ENCODE data around the gene TMEM204.

The TMEM204 gene

DNA sequence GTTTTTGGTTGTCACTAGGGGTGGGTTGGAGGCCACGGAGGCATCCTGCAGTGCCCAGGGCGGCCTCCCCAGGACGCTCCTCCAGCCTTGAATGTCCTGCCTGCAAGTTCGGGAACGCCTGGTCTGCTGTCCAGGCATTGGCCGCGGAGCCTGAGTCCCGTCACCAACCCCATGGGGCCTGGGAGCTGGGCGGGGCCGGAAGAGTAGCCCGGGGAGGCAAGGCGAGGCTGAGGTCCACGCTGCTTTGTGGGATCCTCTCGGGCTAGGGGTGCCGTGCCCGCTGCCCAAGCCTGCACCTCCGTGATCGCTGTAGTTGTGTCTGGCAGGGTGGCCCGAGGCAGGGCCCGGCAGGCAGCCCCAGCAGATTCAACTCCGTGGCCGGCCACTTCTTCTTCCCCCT, 27.6 kb upstream of the TMEM204 start:
- TF ChIP-seq GATA3 (IDR thresholded peaks at IDR 0.05; ENCODE audit: low read depth, low read length) (no peak), GATA2 (IDR thresholded peaks at IDR 0.05; ENCODE audit: low read depth, low read length) (no peak)

DNA sequence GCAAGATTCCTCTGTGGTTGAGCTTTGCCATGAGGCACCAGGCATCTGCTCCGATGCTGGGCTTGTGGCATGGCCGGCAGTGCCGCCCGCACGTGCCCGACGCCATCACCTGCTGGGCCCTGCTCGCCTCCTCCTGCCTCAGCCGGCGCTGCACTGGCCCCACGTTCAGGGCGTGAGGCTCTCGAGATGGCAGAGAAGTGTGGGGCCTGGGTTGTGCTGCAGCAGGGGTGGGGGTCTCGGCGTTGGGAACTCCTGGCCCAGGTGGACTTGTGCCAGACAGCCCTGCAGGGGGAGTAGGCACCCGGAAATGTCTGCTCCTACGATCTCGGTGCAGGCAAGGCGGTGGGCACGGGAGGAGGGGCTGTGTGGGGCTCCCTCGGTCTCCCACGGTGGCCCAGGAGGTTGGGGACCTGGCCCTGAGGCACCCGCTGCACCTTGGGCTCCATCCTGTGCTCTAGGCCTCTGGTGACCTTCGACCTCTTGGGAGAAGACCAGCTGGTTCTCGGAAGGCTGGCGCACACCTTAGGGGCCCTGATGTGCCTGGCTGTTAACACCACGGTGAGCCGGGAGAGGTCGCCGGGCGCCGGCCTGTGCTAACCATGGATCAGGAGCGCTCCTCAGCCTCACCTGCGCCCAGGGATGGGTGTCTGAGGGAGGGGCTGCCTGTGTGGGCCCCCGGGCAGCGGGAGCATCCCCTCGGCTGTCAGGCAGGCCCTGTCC, 26.8 kb upstream of the TMEM204 start:
- TF ChIP-seq GATA3 (IDR thresholded peaks at IDR 0.05; ENCODE audit: low read depth, low read length) (no peak), GATA2 (IDR thresholded peaks at IDR 0.05; ENCODE audit: low read depth, low read length) (no peak)

DNA sequence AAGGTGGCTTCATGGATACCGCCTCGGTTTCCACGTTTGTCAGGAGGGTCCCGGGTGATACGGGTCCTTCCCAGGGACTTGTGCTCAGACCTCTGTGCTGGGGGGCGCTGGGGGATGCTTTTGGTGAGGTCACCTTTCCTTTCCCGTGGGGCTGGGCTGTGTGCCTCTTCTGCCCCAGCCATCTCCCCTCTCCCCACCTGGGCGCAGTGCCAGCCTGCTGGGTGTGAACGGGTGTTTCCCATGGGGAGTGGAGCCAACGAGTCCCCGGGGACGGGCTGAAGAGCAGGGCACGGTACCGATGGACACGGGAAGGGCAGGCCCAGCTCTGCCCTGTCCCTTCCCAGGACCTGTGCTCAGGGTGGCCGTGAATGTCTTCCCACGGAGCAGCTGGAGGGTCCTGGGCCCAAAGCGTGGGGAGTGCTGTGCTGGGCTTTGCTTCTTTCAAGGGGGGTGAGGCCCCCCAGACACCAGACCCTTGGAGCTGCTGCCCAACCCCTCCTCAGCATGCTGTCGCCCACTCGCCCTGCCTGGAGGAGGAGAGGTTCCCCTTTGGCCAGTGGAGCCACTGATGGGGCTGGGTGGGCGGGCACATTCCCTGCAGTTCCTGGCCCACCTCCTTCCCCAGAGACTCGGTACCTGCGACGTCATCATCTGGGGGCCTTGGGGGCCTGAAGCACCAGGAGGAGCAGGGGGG, 24.8 kb upstream of the TMEM204 start:
- TF ChIP-seq GATA3 (IDR thresholded peaks at IDR 0.05; ENCODE audit: low read depth, low read length) (no peak), GATA2 (IDR thresholded peaks at IDR 0.05; ENCODE audit: low read depth, low read length) (no peak)

DNA sequence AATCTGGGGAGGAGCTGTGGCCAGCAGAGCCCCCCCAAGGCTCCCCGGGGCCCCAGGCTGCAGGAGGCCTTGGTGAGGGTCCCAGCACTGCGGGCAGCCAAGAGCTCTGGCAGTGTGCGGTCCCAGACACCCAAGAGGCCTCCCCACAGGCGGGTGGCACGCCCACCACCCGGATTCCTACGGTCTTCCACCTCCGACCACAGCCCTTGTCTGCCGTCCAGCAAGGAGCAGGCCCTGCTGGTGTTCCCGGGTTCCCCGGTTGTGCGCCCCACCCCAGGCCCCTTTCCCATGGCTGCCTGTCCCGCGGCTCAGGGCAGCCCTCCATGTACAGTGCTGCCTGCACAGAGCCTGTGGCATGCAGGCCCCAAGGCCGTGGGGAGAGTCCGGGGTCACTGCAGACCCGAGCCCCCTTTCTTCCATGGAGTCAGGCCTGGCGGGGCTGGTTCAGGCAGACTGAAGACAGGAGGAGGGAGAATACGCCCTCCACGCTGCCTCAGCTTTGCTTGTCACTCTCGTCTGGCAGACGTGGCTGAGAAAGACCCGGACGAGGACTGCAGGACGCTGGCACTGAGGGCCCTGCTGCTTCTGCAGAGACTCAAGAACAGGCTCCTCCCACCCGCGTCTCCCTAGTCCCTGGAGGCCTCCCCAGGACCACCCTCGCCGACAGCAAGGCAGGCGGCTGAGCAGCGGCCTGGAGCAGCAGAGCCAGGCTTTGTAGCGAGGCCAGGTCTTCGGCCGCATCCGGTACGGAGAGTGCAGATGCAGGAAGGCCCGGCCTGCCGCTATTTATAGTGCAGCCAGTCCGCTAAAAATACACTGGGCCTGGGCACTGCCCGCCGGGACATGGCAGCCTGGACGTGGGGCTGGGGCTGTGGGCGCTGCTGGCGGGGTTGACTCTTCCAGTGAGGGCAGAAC, 23.9 kb upstream of the TMEM204 start:
- TF ChIP-seq GATA2 (IDR thresholded peaks at IDR 0.05; ENCODE audit: low read depth, low read length) (no peak), GATA3 (IDR thresholded peaks at IDR 0.05; ENCODE audit: low read depth, low read length) (no peak)

DNA sequence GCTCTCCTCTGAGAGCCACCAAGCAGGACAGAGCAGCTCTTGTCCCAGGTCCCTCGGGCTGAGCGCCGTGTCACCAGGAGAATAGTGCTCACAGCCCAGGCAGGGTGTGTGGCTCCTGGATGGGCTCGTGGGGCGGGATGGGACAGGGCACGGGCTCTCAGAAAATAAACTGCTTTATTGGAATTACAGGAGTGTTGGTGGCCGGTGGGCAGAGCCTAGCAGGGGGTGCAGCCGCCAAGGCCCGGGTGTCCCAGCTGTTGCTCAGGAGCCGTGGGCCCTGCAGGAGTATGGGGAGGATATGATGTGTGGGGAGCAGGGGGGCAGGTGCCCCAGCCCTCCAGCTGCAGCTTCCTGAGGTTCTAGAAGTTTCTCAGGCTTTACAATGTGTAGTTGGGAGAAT, 23.2 kb upstream of the TMEM204 start:
- no peak for TF ChIP-seq GATA2 (IDR thresholded peaks at IDR 0.05; ENCODE audit: low read depth, low read length)
- no peak for TF ChIP-seq GATA3 (IDR thresholded peaks at IDR 0.05; ENCODE audit: low read depth, low read length)

DNA sequence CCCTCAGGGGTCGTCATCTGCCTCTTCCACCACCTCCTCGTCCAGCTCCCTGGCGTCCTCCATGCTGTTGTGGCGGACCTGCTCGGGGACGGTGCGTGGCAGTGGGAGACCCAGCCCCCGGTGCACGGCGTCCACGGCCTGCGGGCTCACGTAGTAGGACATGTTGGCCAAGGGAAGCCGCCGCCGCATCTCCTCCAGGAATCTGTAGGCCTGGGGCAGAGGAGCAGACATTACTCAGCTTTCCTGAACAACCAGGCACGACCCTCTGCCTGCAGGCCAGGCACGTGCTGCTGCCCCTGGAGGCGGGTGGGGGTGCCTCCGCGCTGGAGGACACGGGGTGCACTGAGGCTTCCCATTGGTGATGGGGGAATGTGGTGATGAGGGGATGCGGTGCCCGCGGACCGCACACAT, 22.5 kb upstream of the TMEM204 start:
- TF ChIP-seq GATA2 (IDR thresholded peaks at IDR 0.05; ENCODE audit: low read depth, low read length) (no peak), GATA3 (IDR thresholded peaks at IDR 0.05; ENCODE audit: low read depth, low read length) (no peak)

DNA sequence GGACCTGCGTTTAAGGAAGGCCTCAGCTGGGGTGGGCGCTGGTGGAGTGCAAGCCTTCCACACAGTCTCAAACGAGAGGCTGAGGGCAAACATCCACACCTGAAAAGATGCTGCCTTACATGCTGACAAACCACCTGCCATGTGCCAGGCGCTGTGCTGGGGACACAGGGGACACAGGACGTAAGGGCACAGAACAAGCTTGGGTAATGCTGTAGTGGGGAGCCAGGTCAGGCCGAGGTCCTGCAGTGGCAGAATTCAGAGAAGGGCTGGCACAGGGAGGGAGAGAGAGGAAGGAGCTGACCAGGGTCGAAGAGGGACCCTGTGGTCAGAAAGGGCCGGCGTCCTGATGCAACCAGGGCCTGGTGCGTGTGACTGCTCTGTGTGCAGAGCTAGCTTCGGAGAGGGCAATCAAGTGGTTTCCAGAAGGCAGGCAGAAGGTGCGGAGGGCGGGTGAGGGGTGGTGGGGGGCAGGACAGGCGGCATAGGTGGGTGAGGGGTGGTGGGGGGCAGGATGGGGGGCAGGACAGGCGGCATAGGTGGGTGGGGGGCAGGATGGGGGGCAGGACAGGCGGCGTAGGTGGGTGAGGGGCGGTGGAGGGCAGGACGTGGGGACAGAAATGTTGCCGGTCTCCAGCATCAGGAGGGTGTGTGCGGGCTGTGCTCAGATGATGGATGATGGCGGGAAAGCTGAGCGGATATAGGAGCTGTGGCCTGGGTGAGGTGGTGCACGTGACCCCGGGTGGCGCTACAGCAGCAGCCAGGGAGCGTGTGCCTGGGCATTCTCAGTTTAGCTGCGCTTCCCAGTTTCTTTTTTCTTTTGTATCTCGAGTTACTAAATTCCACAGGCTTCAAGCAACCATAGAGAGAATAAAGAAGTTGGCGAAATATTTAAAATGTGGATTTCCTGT, 21.6 kb upstream of the TMEM204 start:
- TF ChIP-seq GATA3 (IDR thresholded peaks at IDR 0.05; ENCODE audit: low read depth, low read length) (no peak), GATA2 (IDR thresholded peaks at IDR 0.05; ENCODE audit: low read depth, low read length) (no peak)

DNA sequence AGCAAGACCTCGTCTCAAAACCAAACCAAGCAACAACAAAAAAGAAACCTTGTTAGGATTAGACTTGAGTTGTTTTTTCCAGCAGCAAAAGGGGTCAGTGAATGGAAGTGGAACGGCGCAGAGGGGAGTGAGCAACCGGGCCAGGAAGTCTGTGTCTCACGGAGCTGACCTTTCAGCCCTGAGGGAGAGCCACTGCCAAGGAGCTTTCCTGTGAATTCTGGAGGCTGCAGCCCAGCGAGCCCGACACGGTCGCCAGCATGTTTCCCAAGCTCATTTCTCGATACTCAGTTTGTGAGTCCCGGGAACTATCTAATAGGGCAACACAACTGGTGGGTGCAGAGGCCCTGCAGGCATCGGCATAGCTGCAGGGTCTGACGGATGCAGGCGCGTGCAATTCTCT, 20.7 kb upstream of the TMEM204 start:
- TF ChIP-seq GATA2 (IDR thresholded peaks at IDR 0.05; ENCODE audit: low read depth, low read length) (no peak), GATA3 (IDR thresholded peaks at IDR 0.05; ENCODE audit: low read depth, low read length) (no peak)

DNA sequence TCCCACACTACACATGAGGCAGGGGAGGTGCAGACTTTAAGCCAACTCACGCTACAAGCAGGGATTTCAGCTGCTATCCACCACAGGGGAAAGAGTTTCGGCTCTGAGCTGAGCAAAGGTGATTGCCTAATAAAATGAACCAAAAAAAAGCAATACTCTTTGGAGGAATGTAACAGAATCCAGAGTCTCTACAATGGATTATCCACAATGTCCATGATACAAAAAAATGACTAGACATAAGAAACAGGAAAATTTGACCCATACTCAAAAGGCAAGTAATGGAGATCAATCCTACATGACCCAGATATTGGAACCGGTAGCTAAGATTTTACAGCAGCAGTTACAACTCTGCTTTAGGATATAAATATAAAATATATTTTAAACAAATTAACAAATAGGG, 19.0 kb upstream of the TMEM204 start:
- TF ChIP-seq GATA2 (IDR thresholded peaks at IDR 0.05; ENCODE audit: low read depth, low read length) (no peak), GATA3 (IDR thresholded peaks at IDR 0.05; ENCODE audit: low read depth, low read length) (no peak)

DNA sequence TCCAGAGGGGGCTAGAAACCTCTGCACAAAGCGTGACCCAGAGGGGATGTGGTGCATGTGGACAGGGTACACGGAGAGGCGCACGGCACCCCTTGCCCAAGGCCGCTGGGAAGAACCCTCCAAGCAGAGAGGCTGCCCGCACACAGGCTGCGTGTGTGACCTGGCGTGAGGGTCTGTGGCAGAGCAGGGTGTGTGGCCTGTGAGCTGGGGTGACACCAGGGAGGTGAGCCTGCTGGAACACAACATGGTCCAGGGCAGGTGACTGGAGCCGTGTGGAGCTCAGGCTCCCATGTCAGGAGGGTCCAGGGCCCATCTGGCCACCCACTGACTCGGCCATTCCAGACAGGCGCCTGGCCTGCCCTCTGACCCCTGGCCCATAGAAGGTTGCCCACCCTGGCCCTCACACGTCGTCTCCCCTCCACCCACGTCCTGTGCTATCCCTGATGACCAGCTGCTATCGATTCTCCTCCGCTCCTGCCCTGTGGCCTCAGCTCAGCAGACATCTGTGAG, 14.8 kb upstream of the TMEM204 start:
- TF ChIP-seq GATA2 (IDR thresholded peaks at IDR 0.05; ENCODE audit: low read depth, low read length) (no peak), GATA3 (IDR thresholded peaks at IDR 0.05; ENCODE audit: low read depth, low read length) (no peak)

DNA sequence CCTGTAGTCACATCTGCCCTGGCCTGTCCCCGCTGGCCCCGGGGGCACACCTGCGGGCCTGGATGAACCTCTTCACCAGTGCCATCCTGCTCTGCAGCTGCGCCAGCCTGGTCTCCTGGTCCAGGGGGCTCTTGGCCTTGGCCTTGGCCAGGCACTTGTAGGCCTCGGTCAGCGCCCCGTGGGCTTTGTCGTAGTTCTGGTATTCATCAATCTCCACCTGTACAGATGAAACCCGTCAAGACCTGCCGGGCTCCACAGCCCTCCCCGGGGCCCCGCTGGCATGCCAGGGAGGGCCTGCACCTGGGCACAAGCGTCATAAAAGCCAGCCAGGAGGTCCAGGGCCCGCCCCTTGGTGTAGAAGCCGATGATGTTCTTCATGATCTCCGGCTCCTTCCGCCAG, 13.6 kb upstream of the TMEM204 start:
- no peak for TF ChIP-seq GATA3 (IDR thresholded peaks at IDR 0.05; ENCODE audit: low read depth, low read length)

DNA sequence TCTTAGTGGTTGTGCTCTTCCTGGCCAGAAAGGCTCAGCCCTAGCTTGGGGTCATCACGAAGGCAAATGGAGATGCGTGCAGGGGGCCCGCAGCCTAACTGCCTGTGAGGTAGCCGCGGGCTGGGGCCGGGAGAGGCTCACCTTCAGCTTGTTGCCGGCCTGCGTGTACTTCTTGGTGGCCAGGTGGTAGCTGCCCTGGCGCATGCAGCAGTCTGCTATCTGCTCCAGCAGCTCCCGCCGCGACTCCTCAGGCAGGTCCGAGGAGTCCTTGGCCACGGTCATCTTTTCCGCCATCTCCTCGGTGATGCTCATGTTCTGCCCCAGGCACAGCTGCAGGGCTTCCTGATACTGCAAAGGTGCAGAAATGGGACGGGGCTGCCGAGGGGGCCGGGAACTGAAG, 13.0 kb upstream of the TMEM204 start:
- TF ChIP-seq GATA3 (IDR thresholded peaks at IDR 0.05; ENCODE audit: low read depth, low read length) (no peak), GATA2 (IDR thresholded peaks at IDR 0.05; ENCODE audit: low read depth, low read length) (no peak)

DNA sequence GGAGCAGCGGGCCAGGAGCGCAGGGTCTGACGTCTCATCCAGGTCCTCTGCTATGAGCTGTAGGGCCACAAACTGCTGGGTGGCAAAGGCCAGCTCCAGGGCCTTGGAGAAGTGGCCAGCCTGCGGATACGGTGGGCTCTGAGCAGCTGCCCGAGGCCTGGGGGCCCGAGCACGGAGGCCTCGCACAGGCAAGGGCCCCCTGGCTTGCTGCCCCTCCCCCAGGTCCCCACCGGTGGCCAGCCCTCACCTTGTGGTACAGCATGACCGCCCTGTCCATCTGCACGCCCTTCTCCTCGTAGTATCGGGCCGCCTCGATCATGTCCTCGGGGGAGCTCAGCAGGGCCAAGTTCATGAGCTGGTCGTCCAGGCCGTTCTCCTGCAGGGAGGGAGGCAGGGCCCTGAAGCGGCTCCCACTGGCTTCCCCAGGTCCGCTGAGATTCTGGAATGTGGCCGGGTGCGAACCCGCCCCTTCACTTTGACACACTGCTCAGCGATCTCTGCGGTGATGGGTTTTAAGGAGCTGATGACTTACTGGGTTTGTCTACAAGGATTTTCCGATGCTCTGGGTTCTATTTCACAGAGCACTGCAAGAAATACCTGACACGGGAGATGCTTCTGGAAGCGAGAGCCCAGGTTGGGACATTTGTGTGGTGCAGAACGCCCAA, 9.8 kb upstream of the TMEM204 start:
- no peak for TF ChIP-seq GATA3 (IDR thresholded peaks at IDR 0.05; ENCODE audit: low read depth, low read length)
- no peak for TF ChIP-seq GATA2 (IDR thresholded peaks at IDR 0.05; ENCODE audit: low read depth, low read length)
